Left colon (tissue), 2 donors: ENCODE results near the gene ERC1. TPM values are rescaled to one million over a fixed set of nuclear protein-coding genes. Genes with fewer than 3 reads are reported as not detected.
A peak's percentile ranks its signal among the peaks of the same experiment; 100 is the strongest.

ENCODE experiments used
- ATAC-seq: fragments of 200-7000 bp; cut with Tn5 transposase; one replicate; pipeline ENCODE4 v1.9.1; 2020; ENCODE audit warnings: mild to moderate bottlenecking, moderate library complexity
- DNase-seq, 2 donors: peaks; one replicate each; pipeline ENCODE4 v3.0.0-alpha.2; 2020
- intact Hi-C, 2 donors: fragments of 100-400 bp; cut with DNase I in 1 of 2; cut with micrococcal nuclease in 1 of 2; formaldehyde crosslinking; loops; one replicate each; pipeline versions ENCODE4 v1.11.2 to v1.14.0; 2022; cut with DNase I, micrococcal nuclease
- total RNA-seq, 2 donors: library from RNA; stranded (reverse); fragmentation: NEBNext Ultra II Directional; extraction: Animal tissue kit (Norgen Biotek cat#: 25700); gene quantifications; one replicate each; pipeline ENCODE4 v1.2.1, GENCODE V29; 2021
- donor health status: DM: no; HTN: no; CAD: no.
- donor health status: DM: yes; HTN: yes; CAD: no.

ERC1 gene
- total RNA-seq, 2 donors from 2014 or later = 43.1 to 46.0 TPM

- DNase-seq = no peak
- ATAC-seq = no peak
- intact Hi-C loops = no loop called here
These were observed 526.0 kb downstream of the ERC1 start for GRCh38 chr12:1517007-1517406.

- intact Hi-C loops = no loop called here
- ATAC-seq (peak; percentile 5), DNase-seq (no peak)
These were observed 526.9 kb downstream of the ERC1 start for GRCh38 chr12:1517734-1518525.

GRCh38 chr12:1518591-1519516 is 527.8 kb downstream of the ERC1 start:
- intact Hi-C loops = no loop called here
- ATAC-seq = peak; percentile 77
- DNase-seq = no peak

GRCh38 chr12:1519642-1520041 is 528.6 kb downstream of the ERC1 start:
- peak; percentile 62 for ATAC-seq
- intact Hi-C loops = no loop called here
- DNase-seq = peak in 1 of 2 donors; percentile 42

- DNase-seq (no peak), ATAC-seq (no peak)
- intact Hi-C loops = no loop called here
These were observed 532.0 kb downstream of the ERC1 start for GRCh38 chr12:1523046-1523445.

- intact Hi-C loops = no loop called here
- ATAC-seq = no peak
- DNase-seq = no peak
These were observed 532.6 kb downstream of the ERC1 start for GRCh38 chr12:1523558-1524050.

GRCh38 chr12:1525858-1526257 is 534.8 kb downstream of the ERC1 start:
- no peak for ATAC-seq
- no peak for DNase-seq
- intact Hi-C loops = no loop called here

GRCh38 chr12:1527789-1528188 is 536.8 kb downstream of the ERC1 start:
- ATAC-seq (no peak), DNase-seq (no peak)
- intact Hi-C loops = no loop called here

GRCh38 chr12:1528791-1529190 is 537.8 kb downstream of the ERC1 start:
- DNase-seq = no peak
- no peak for ATAC-seq
- intact Hi-C loops = no loop called here

- ATAC-seq (no peak), DNase-seq (no peak)
- intact Hi-C loops = no loop called here
These were observed 538.3 kb downstream of the ERC1 start for GRCh38 chr12:1529228-1529861.

- DNase-seq (peak in 1 of 2 donors; percentile 37), ATAC-seq (peak; percentile 39)
- intact Hi-C loops = no loop called here
These were observed 539.0 kb downstream of the ERC1 start for GRCh38 chr12:1529862-1530591.

GRCh38 chr12:1530592-1531152 is 539.6 kb downstream of the ERC1 start:
- peak; percentile 38 for ATAC-seq
- DNase-seq = no peak
- intact Hi-C loops = no loop called here

- ATAC-seq (peak; percentile 54), DNase-seq (peak in 1 of 2 donors; percentile 22)
- intact Hi-C loops = no loop called here
These were observed 540.2 kb downstream of the ERC1 start for GRCh38 chr12:1531153-1531653.

GRCh38 chr12:1531654-1532374 is 540.8 kb downstream of the ERC1 start:
- peak; percentile 8 for ATAC-seq
- intact Hi-C loops = no loop called here
- DNase-seq = no peak

GRCh38 chr12:1532375-1533165 is 541.5 kb downstream of the ERC1 start:
- intact Hi-C loops = no loop called here
- no peak for DNase-seq
- no peak for ATAC-seq

- intact Hi-C loops = no loop called here
- DNase-seq = no peak
- no peak for ATAC-seq
These were observed 542.2 kb downstream of the ERC1 start for GRCh38 chr12:1533205-1533601.
